ENCODE measurements around the gene SMIM22. TPM values are rescaled to one million over a fixed set of nuclear protein-coding genes. Genes with fewer than 3 reads are reported as not detected.

SMIM22 gene
- total RNA-seq, 2 donors from 2014 or later: not detected

DNA sequence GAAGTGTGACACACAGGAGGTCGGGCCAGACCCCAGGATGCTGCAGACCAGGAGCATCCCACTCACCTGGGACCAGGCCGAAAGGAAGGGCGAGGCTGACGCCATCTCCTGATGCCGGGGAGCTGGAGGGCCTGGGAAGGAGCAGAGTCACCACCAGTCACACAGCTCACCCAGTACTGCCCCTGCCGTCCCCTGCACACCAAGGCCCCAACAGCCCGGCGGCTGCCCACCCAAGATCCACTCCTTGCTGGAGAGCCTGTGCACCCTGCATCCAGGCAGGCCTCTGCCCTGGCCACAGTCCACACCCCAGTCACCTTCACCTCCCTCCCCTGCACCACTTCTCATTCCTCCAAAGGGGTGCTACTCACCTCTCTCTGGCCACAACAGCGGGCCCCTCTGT, 33.0 kb upstream of the SMIM22 start:
- Mint-ChIP-seq H3K27me3 (ENCODE audit: insufficient read depth) (no peaks in the 10 kb centered on the region), H3K36me3 (ENCODE audit: low read depth) (peaks cover 63% of the 10 kb centered on the region), H3K27ac (no peak overlapping the region), H3K4me3 (no peak overlapping the region), H3K9me3 (no peaks in the 10 kb centered on the region), H3K4me1 (peaks cover 7% of the 10 kb centered on the region)
- Histone ChIP-seq H3K9ac (ENCODE audit: extremely low read depth, low read length, poor library complexity, severe bottlenecking) (no peak overlapping the region), H3K27me3 (ENCODE audit: control insufficient read depth, insufficient read depth, low read length, poor library complexity, severe bottlenecking) (no peaks in the 10 kb centered on the region), H3K4me3 (ENCODE audit: low read length) (no peak overlapping the region), H3K36me3 (ENCODE audit: control insufficient read depth, insufficient read depth, low read length) (peaks cover 51% of the 10 kb centered on the region), H3K4me1 (ENCODE audit: control insufficient read depth, insufficient read depth, low read length) (no peaks in the 10 kb centered on the region), H3K9me3 (ENCODE audit: control insufficient read depth, low read length) (no peaks in the 10 kb centered on the region), H3K27ac (ENCODE audit: low read depth, low read length) (no peak overlapping the region)
- TF ChIP-seq, protein P1, sequence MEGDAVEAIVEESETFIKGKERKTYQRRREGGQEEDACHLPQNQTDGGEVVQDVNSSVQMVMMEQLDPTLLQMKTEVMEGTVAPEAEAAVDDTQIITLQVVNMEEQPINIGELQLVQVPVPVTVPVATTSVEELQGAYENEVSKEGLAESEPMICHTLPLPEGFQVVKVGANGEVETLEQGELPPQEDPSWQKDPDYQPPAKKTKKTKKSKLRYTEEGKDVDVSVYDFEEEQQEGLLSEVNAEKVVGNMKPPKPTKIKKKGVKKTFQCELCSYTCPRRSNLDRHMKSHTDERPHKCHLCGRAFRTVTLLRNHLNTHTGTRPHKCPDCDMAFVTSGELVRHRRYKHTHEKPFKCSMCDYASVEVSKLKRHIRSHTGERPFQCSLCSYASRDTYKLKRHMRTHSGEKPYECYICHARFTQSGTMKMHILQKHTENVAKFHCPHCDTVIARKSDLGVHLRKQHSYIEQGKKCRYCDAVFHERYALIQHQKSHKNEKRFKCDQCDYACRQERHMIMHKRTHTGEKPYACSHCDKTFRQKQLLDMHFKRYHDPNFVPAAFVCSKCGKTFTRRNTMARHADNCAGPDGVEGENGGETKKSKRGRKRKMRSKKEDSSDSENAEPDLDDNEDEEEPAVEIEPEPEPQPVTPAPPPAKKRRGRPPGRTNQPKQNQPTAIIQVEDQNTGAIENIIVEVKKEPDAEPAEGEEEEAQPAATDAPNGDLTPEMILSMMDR (conservative IDR thresholded peaks at IDR 0.05): no peak
- 78 to 93% methylated on average over 3 to 9 of the region's 9 CpGs for WGBS, 2 experiments (ENCODE audit: insufficient coverage in 1 of 2, insufficient read length in 1 of 2)
- DNase-seq: no peak

DNA sequence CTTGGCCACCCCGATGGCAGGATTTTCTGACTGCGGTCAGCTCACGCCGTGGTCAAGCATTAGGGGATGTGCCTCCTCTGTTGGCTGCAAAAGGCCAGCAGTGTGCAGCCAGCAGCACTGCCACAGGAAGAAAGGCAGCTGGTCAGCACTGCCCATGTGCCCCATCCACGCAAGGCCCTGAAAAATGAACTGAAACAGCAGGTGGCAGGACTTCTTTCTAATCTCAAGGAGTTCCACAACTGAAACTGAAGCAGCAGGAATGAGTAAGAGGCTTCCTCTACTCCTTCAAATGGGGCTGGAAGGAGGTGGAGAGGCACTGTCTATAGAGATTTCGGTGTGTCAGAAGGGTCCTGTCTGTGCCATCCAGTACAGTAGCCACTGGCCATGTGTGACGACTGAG, 31.4 kb upstream of the SMIM22 start:
- 94 to 98% methylated on average over 7 of the region's 7 CpGs for WGBS, 2 experiments (ENCODE audit: insufficient coverage in 1 of 2, insufficient read length in 1 of 2)
- peaks cover 52% of the 10 kb centered on the region for H3K36me3 Mint-ChIP-seq (ENCODE audit: low read depth)

DNA sequence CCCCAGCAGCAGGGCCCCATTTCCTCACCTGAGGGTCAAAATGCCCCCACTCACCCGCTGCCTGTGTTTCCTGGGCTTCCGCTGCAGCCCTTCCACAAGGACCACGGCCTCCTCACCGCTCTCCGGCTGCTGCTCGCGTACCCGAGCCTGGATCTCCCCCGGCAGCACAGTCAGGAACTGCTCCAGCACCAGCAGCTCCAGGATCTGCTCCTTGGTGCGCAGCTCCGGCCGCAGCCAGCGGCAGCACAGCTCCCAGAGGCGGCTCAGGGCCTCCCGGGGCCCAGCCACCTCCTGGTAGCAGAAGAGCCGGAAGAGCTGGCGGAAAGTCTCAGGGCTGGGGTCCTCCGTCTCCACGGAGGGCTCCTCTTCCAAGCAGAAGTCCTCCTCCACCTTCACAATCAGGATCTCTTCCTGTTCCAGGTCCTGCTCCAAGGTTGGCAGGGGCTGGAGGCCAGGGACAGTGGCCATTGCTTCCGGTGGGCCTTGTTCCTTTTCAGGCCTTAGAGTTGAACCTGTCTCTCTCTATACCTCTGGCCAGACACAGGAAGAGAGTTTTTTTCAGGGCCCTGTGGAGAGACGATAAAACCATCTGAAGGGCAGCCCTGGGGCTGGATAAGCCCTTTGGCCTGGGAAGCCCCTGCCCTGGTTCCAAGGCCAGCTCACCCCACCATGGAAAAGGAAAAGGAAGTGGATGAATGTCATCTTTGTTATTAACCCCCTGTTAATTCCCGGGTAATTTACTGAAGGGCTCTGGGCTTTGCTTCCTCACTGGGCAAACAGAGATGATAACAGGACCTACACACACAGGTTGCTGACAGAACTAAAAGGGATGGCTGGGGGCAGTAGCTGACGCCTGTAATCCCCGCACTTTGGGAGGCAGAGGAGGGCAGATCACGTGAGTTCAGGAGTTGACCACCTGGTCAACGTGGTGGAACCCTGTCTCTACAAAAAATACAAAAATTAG, 29.4 kb upstream of the SMIM22 start:
- no peaks in the 10 kb centered on the region for H3K4me1 ChIP-seq (ENCODE audit: control insufficient read depth, insufficient read depth, low read length)
- H3K9ac ChIP-seq (ENCODE audit: extremely low read depth, low read length, poor library complexity, severe bottlenecking): peak overlapping the region; percentile 81
- peaks cover 32% of the 10 kb centered on the region for H3K36me3 Mint-ChIP-seq (ENCODE audit: low read depth)
- TF ChIP-seq, protein P1 (conservative IDR thresholded peaks at IDR 0.05): no peak
- H3K9me3 ChIP-seq (ENCODE audit: control insufficient read depth, low read length): no peaks in the 10 kb centered on the region
- DNase-seq: no peak
- 78 to 83% methylated on average over 18 to 26 of the region's 26 CpGs for WGBS, 2 experiments (ENCODE audit: insufficient coverage in 1 of 2, insufficient read length in 1 of 2)
- H3K4me3 Mint-ChIP-seq: peak overlapping the region; percentile 76
- H3K27ac Mint-ChIP-seq: peak overlapping the region; percentile 72
- no peaks in the 10 kb centered on the region for H3K9me3 Mint-ChIP-seq
- peaks cover 30% of the 10 kb centered on the region for H3K36me3 ChIP-seq (ENCODE audit: control insufficient read depth, insufficient read depth, low read length)
- peaks cover 18% of the 10 kb centered on the region for H3K4me1 Mint-ChIP-seq
- H3K27me3 Mint-ChIP-seq (ENCODE audit: insufficient read depth): no peaks in the 10 kb centered on the region
- no peaks in the 10 kb centered on the region for H3K27me3 ChIP-seq (ENCODE audit: control insufficient read depth, insufficient read depth, low read length, poor library complexity, severe bottlenecking)
- peak overlapping the region; percentile 94 for H3K4me3 ChIP-seq (ENCODE audit: low read length)
- no peak overlapping the region for H3K27ac ChIP-seq (ENCODE audit: low read depth, low read length)

More for the DNA sequence above, 31.4 kb upstream of the SMIM22 start:
- H3K27me3 ChIP-seq (ENCODE audit: control insufficient read depth, insufficient read depth, low read length, poor library complexity, severe bottlenecking): no peaks in the 10 kb centered on the region
- Mint-ChIP-seq H3K4me1 (peaks cover 10% of the 10 kb centered on the region), H3K27me3 (ENCODE audit: insufficient read depth) (no peaks in the 10 kb centered on the region), H3K9me3 (no peaks in the 10 kb centered on the region), H3K27ac (no peak overlapping the region), H3K4me3 (no peak overlapping the region)
- TF ChIP-seq, protein P1 (conservative IDR thresholded peaks at IDR 0.05): no peak
- no peak overlapping the region for H3K9ac ChIP-seq (ENCODE audit: extremely low read depth, low read length, poor library complexity, severe bottlenecking)
- no peak overlapping the region for H3K4me3 ChIP-seq (ENCODE audit: low read length)
- H3K27ac ChIP-seq (ENCODE audit: low read depth, low read length): no peak overlapping the region
- no peaks in the 10 kb centered on the region for H3K9me3 ChIP-seq (ENCODE audit: control insufficient read depth, low read length)
- no peak for DNase-seq
- H3K4me1 ChIP-seq (ENCODE audit: control insufficient read depth, insufficient read depth, low read length): no peaks in the 10 kb centered on the region
- peaks cover 48% of the 10 kb centered on the region for H3K36me3 ChIP-seq (ENCODE audit: control insufficient read depth, insufficient read depth, low read length)

Measured in endodermal cell (in vitro differentiated cells).